K562 (cell line): ENCODE measurements around the gene FNBP1. TPM values are rescaled to one million over a fixed set of nuclear protein-coding genes. Genes with fewer than 3 reads are reported as not detected.

Experiments used
- ATAC-seq: fragments of 200-7000 bp; cut with Tn5 transposase; 3 replicates; pipeline ENCODE4 v1.9.1; 2020; ENCODE audit warnings: moderate library complexity
- BruUV-seq: library from RNA; stranded (reverse); fragments of 400-500 nt; replicated peaks from 2 replicates; lab custom pipeline; 2021; lab: Mats Ljungman, UMichigan
- CTCF ChIA-PET: fragments of 300-600 bp; formaldehyde crosslinking; extraction: SDS; loops from one replicate; lab custom pipeline; 2021; ENCODE audit warnings: low intra/inter-chr PET ratio; lab: Yijun Ruan, JAX
- POLR2A ChIA-PET: fragments of 300-600, 350-650 bp; sonication (Branson Sonifier 250); formaldehyde crosslinking; extraction: SDS; loops from one replicate; lab custom pipeline; 2021; ENCODE audit warnings: antibody characterized with exemption, inconsistent platforms; lab: Yijun Ruan, JAX
- DNase-seq, 4 experiments: peaks; one replicate each; pipeline versions ENCODE4 v3.0.0 to v3.0.0-alpha.2; 2011 to 2018; ENCODE audit warnings: low spot score in 3 of 4, mixed read lengths in 3 of 4; ENCODE audit errors: extremely low read depth in 1 of 4
- FAIRE-seq: peaks from 2 replicates; lab custom pipeline; 2011; peaks lifted over from hg19 to GRCh38; lab: Jason Lieb, UNC
- H2AFZ ChIP-seq: 2 replicates; pipeline ENCODE4 v1.6.0; 2011; ENCODE audit warnings: low read depth, low read length, control low read depth, inconsistent platforms
- H3K27ac ChIP-seq: fragments of 200-600 bp; 3 replicates; pipeline ENCODE4 v1.8.0; 2011; ENCODE audit warnings: low read depth, mild to moderate bottlenecking, control low read depth, inconsistent platforms, low read length, moderate library complexity, mixed read lengths; ENCODE audit errors: extremely low read depth
- H3K27me3 ChIP-seq, 2 experiments: fragments of 300-600 bp in 1 of 2; 2 replicates in 1 of 2; 3 replicates in 1 of 2; pipeline versions ENCODE4 v1.6.0 to v1.8.0; 2011; ENCODE audit warnings: inconsistent platforms in 2 of 2, low read length in 2 of 2, mild to moderate bottlenecking in 1 of 2, mixed read lengths in 1 of 2, moderate library complexity in 1 of 2; ENCODE audit not compliant: control insufficient read depth in 2 of 2, insufficient read depth in 2 of 2
- H3K36me3 ChIP-seq: fragments of 300-600 bp; 3 replicates; pipeline ENCODE4 v1.8.0; 2011; ENCODE audit warnings: mild to moderate bottlenecking, low read length, inconsistent platforms; ENCODE audit not compliant: control insufficient read depth, insufficient read depth
- H3K4me1 ChIP-seq, 2 experiments: fragments of 200-600 bp in 1 of 2; replicated peaks in 1 of 2; 2 replicates in 1 of 2; 3 replicates in 1 of 2; pipeline versions ENCODE4 v1.5.1 to v1.8.0; 2011; ENCODE audit warnings: inconsistent platforms in 2 of 2, low read length in 2 of 2, mild to moderate bottlenecking in 1 of 2, mixed read lengths in 1 of 2, moderate library complexity in 1 of 2; ENCODE audit not compliant: control insufficient read depth in 2 of 2, insufficient read depth in 2 of 2
- H3K4me2 ChIP-seq: 2 replicates; pipeline ENCODE4 v1.6.1; 2011; ENCODE audit warnings: low read length, control low read depth, inconsistent platforms, mixed read lengths; ENCODE audit not compliant: insufficient read depth
- H3K4me3 ChIP-seq: fragments of 200-600 bp; sonication (generic), shearing (Covaris generic); 2 replicates; pipeline ENCODE4 v1.5.1; 2016; ENCODE audit warnings: control low read depth, inconsistent platforms
- H3K79me2 ChIP-seq: fragments of 200-600 bp; 3 replicates; pipeline ENCODE4 v1.8.0; 2011; ENCODE audit warnings: low read length, inconsistent platforms; ENCODE audit not compliant: control insufficient read depth, insufficient read depth
- H3K9ac ChIP-seq, 2 experiments: 2 replicates each; pipeline versions ENCODE4 v1.6.0 to v1.6.1; 2011; ENCODE audit warnings: low read depth in 2 of 2, low read length in 2 of 2, control low read depth in 1 of 2, inconsistent platforms in 1 of 2, mild to moderate bottlenecking in 1 of 2, mixed read lengths in 1 of 2; ENCODE audit not compliant: insufficient read depth in 1 of 2
- H3K9me1 ChIP-seq: one replicate; pipeline ENCODE4 v1.6.0; 2011; ENCODE audit warnings: inconsistent platforms, mild to moderate bottlenecking, low read length, moderate library complexity; ENCODE audit not compliant: control insufficient read depth, insufficient read depth
- H3K9me3 ChIP-seq: replicated peaks from 2 replicates; pipeline ENCODE4 v1.5.1; 2011; ENCODE audit warnings: low read depth, low read length, inconsistent platforms; ENCODE audit not compliant: control insufficient read depth, insufficient read depth
- H4K20me1 ChIP-seq: replicated peaks from 2 replicates; pipeline ENCODE4 v1.6.1; 2011; ENCODE audit warnings: low read length, inconsistent platforms, mixed read lengths; ENCODE audit not compliant: control insufficient read depth, insufficient read depth
- DMBX1 ChIP-seq: fragments of 250-450 bp; sonication (Bioruptor Pico); IDR thresholded peaks from 2 replicates; pipeline ENCODE4 v1.8.0; 2022; ENCODE audit warnings: inconsistent platforms, mild to moderate bottlenecking, moderate library complexity, borderline replicate concordance
- ETV5 ChIP-seq: sonication (generic); formaldehyde crosslinking; IDR thresholded peaks from 2 replicates; pipeline ENCODE4 v1.4.0; 2020; ENCODE audit warnings: low read depth, mild to moderate bottlenecking, missing genetic modification reagents
- FOXM1 ChIP-seq, 2 experiments: fragments of 450-650 bp in 1 of 2; sonication (generic) in 1 of 2; formaldehyde crosslinking in 1 of 2; IDR thresholded peaks; 2 replicates each; pipeline versions ENCODE4 v1.6.1 to v1.9.0; 2017 to 2022; ENCODE audit warnings: low read depth in 2 of 2, mild to moderate bottlenecking in 2 of 2, missing genetic modification reagents in 1 of 2, moderate library complexity in 1 of 2
- HSF4 ChIP-seq: fragments of 250-450 bp; sonication (Bioruptor Pico); IDR thresholded peaks from 2 replicates; pipeline ENCODE4 v2.1.2; 2022; ENCODE audit warnings: mild to moderate bottlenecking, moderate library complexity, borderline replicate concordance
- JUN ChIP-seq, 2 experiments: sonication (generic) in 1 of 2; formaldehyde crosslinking in 1 of 2; IDR thresholded peaks; 2 replicates each; pipeline versions ENCODE4 v1.6.1 to v1.8.0; 2012 to 2022; ENCODE audit warnings: borderline replicate concordance in 2 of 2, mild to moderate bottlenecking in 2 of 2, improper control_type of control experiment in 1 of 2, low read depth in 1 of 2, low read length in 1 of 2, missing genetic modification reagents in 1 of 2
- KDM1A ChIP-seq, 2 experiments: fragments of 450-650 bp; IDR thresholded peaks; 2 replicates each; pipeline ENCODE4 v1.6.1; 2016; ENCODE audit warnings: mild to moderate bottlenecking in 2 of 2
- TAF7 ChIP-seq: fragments of 450-650 bp; IDR thresholded peaks from 2 replicates; pipeline ENCODE4 v1.6.1; 2016; ENCODE audit warnings: missing genetic modification characterization, missing compliant biosample characterization
- ZNF507 ChIP-seq: conservative IDR thresholded peaks from 2 replicates; pipeline ENCODE4 v1.6.1; 2017; ENCODE audit warnings: missing genetic modification characterization, missing compliant biosample characterization
- WGBS: fragments of 100-300 bp; shearing (Covaris generic); methylation state at CpG from one replicate; pipeline ENCODE4 v1.1.6; 2016; ENCODE audit warnings: low coverage, mixed read lengths; ENCODE audit not compliant: insufficient coverage; ENCODE audit errors: missing lambda C conversion rate; 5-methylcytosine and 5-hydroxymethylcytosine counted together
- in situ Hi-C: fragments of 300-500 bp; cut with MboI; formaldehyde crosslinking; loops from 4 replicates; pipeline ENCODE4 v1.15.0; 2018; ENCODE audit warnings: inconsistent platforms, mixed read lengths
- intact Hi-C: fragments of 100-400 bp; cut with micrococcal nuclease; formaldehyde crosslinking; loops from 2 replicates; pipeline ENCODE4 v1.14.2; 2022
- polyA plus RNA-seq, 8 experiments: library from polyadenylated mRNA; depleted of rRNA in 4 of 8; stranded (reverse) in 5 of 8; unstranded in 3 of 8; fragments of >200 nt; fragmentation: Nextera tagmentation in 2 of 8; fragmentation: Illumina TruSeq in 1 of 8; extraction: Ambion mirVana in 2 of 8; extraction: Trizol in 1 of 8; gene quantifications; 2 replicates each; pipeline versions ENCODE4 v1.2.1 to v1.2.3, GENCODE V29; 2011 to 2014; ENCODE audit warnings: inconsistent platforms in 1 of 8, missing spikeins in 1 of 8
- total RNA-seq, 7 experiments: library from RNA; depleted of rRNA in 6 of 7; stranded (reverse); fragments of >200 nt in 6 of 7; fragmentation: Illumina TruSeq in 2 of 7; extraction: Trizol in 2 of 7; gene quantifications; 2 replicates each; pipeline versions ENCODE4 v1.2.1 to v1.2.3, GENCODE V29; 2011 to 2021; ENCODE audit warnings: low replicate concordance in 1 of 7
- TF ChIP-seq, protein P1 (sequence below): fragments of 450-650 bp; IDR thresholded peaks from 2 replicates; pipeline ENCODE4 v1.7.1; 2018; ENCODE audit warnings: mild to moderate bottlenecking, low read depth; ENCODE audit not compliant: partially characterized antibody
- TF ChIP-seq, protein P2 (sequence below): fragments of 250-450 bp; sonication (Bioruptor Pico); IDR thresholded peaks from 2 replicates; pipeline ENCODE4 v1.5.0; 2021
- TF ChIP-seq, protein P3 (sequence below): sonication (generic); formaldehyde crosslinking; IDR thresholded peaks from 2 replicates; pipeline ENCODE4 v1.8.1; 2023; ENCODE audit warnings: mild to moderate bottlenecking, missing genetic modification reagents
- TF ChIP-seq, protein P4 (sequence below), 2 experiments: IDR thresholded peaks in 1 of 2; conservative IDR thresholded peaks in 1 of 2; 2 replicates each; pipeline ENCODE4 v1.6.1; 2016; ENCODE audit warnings: low read depth in 2 of 2, mild to moderate bottlenecking in 1 of 2, missing compliant biosample characterization in 1 of 2, missing genetic modification characterization in 1 of 2, moderate library complexity in 1 of 2

Gene FNBP1
- total and polyA plus RNA-seq, 9 of the 15 experiments (the other 6 are each of a cell fraction or from before 2014, with no cell fraction given), result 1.8 to 14.9 (median 7.6) TPM

DNA sequence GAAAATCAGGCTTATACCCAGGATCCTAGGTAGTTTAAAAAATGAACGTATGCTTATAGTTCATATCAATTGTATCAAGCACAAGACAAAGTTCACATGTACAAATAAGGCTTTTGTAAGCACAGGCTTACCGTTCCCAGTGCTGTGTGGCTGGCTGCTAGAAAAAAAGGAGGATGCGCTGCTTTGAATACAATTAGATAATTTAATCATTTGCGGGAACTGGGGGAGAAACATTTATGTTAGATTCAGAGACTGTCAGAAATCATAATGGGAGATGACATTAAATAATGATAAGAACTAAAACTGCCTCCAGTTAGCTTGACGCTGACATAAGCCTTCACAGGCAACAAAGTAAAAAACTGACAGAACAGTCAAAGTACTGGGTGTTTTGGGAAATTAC is 93.2 kb downstream of the FNBP1 start:
- H3K9me1 ChIP-seq, result no peaks in the 10 kb centered on the region
- ChIA-PET POLR2A (no interaction called here), CTCF (no interaction called here)
- FAIRE-seq, result no peak
- no peak for DNase-seq
- TF ChIP-seq, protein P1, sequence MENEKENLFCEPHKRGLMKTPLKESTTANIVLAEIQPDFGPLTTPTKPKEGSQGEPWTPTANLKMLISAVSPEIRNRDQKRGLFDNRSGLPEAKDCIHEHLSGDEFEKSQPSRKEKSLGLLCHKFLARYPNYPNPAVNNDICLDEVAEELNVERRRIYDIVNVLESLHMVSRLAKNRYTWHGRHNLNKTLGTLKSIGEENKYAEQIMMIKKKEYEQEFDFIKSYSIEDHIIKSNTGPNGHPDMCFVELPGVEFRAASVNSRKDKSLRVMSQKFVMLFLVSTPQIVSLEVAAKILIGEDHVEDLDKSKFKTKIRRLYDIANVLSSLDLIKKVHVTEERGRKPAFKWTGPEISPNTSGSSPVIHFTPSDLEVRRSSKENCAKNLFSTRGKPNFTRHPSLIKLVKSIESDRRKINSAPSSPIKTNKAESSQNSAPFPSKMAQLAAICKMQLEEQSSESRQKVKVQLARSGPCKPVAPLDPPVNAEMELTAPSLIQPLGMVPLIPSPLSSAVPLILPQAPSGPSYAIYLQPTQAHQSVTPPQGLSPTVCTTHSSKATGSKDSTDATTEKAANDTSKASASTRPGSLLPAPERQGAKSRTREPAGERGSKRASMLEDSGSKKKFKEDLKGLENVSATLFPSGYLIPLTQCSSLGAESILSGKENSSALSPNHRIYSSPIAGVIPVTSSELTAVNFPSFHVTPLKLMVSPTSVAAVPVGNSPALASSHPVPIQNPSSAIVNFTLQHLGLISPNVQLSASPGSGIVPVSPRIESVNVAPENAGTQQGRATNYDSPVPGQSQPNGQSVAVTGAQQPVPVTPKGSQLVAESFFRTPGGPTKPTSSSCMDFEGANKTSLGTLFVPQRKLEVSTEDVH, result no peak
- TF ChIP-seq ZNF507, result no peak
- no peak for TF ChIP-seq JUN (IDR thresholded peaks at IDR 0.05; ENCODE audit: borderline replicate concordance, low read depth, low read length)
- no peak for TF ChIP-seq JUN (CRISPR knock-in tag; IDR thresholded peaks at IDR 0.05; ENCODE audit: borderline replicate concordance)
- TF ChIP-seq, protein P2, sequence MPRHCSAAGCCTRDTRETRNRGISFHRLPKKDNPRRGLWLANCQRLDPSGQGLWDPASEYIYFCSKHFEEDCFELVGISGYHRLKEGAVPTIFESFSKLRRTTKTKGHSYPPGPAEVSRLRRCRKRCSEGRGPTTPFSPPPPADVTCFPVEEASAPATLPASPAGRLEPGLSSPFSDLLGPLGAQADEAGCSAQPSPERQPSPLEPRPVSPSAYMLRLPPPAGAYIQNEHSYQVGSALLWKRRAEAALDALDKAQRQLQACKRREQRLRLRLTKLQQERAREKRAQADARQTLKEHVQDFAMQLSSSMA (CRISPR knock-in tag), result no peak
- TF ChIP-seq TAF7 (tag), result no peak
- no peak for TF ChIP-seq FOXM1 (IDR thresholded peaks at IDR 0.05; ENCODE audit: low read depth)
- no peak for TF ChIP-seq FOXM1 (CRISPR knock-in tag; IDR thresholded peaks at IDR 0.05; ENCODE audit: low read depth)
- no peak for TF ChIP-seq KDM1A (IDR thresholded peaks at IDR 0.05)
- no peak for TF ChIP-seq DMBX1 (CRISPR knock-in tag)
- TF ChIP-seq, protein P3, sequence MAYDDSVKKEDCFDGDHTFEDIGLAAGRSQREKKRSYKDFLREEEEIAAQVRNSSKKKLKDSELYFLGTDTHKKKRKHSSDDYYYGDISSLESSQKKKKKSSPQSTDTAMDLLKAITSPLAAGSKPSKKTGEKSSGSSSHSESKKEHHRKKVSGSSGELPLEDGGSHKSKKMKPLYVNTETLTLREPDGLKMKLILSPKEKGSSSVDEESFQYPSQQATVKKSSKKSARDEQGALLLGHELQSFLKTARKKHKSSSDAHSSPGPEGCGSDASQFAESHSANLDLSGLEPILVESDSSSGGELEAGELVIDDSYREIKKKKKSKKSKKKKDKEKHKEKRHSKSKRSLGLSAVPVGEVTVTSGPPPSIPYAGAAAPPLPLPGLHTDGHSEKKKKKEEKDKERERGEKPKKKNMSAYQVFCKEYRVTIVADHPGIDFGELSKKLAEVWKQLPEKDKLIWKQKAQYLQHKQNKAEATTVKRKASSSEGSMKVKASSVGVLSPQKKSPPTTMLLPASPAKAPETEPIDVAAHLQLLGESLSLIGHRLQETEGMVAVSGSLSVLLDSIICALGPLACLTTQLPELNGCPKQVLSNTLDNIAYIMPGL, result no peak
- TF ChIP-seq, protein P4, sequence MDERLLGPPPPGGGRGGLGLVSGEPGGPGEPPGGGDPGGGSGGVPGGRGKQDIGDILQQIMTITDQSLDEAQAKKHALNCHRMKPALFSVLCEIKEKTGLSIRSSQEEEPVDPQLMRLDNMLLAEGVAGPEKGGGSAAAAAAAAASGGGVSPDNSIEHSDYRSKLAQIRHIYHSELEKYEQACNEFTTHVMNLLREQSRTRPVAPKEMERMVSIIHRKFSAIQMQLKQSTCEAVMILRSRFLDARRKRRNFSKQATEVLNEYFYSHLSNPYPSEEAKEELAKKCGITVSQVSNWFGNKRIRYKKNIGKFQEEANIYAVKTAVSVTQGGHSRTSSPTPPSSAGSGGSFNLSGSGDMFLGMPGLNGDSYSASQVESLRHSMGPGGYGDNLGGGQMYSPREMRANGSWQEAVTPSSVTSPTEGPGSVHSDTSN (CRISPR knock-in tag; IDR thresholded peaks at IDR 0.05; ENCODE audit: low read depth), result no peak
- TF ChIP-seq, protein P4 (tag; conservative IDR thresholded peaks at IDR 0.05; ENCODE audit: low read depth), result no peak
- TF ChIP-seq HSF4 (CRISPR knock-in tag), result no peak
- TF ChIP-seq ETV5 (CRISPR knock-in tag), result no peak
- H2AFZ ChIP-seq, result no peak overlapping the region
- no peaks in the 10 kb centered on the region for H3K27me3 ChIP-seq
- in situ Hi-C loops (no loop called here), intact Hi-C loops (no loop called here)
- H3K4me1 ChIP-seq, result peaks cover 4 to 5% of the 10 kb centered on the region in 2 experiments; a peak in 2 of 5 replicates
- no peak overlapping the region for H3K27ac ChIP-seq
- H3K4me2 ChIP-seq, result no peak overlapping the region
- no peaks in the 10 kb centered on the region for H3K36me3 ChIP-seq
- no TSS peak for BruUV-seq
- no peaks in the 10 kb centered on the region for H4K20me1 ChIP-seq
- no peak overlapping the region for H3K4me3 ChIP-seq
- no peak overlapping the region for H3K9ac ChIP-seq
- H3K79me2 ChIP-seq, result no peaks in the 10 kb centered on the region
- 48% methylated on average over 5 of the region's 5 CpGs for WGBS
- no peak for ATAC-seq
- no peaks in the 10 kb centered on the region for H3K9me3 ChIP-seq
